ENCODE results near the gene EOMES.

Gene EOMES

DNA sequence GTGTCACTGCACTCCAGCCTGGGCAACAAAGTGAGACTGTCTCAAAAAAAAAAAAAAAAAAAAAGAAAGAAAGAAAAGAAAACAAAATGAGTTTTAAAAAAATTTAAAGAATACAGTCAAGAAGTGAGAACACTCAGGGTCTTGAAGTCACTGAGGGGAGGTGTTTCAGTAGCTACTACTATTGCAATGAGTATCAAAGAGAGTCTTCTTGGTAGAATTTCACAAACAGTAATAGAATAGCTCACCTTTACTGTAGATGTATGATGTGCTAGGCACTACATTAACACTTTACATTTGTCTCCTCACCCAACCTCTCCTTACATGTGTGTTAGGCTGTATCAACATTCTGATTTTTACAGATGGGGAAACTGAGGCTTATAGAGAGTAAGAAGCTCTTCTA is 43.9 kb downstream of the EOMES start:
- DNase-seq = no peak

DNA sequence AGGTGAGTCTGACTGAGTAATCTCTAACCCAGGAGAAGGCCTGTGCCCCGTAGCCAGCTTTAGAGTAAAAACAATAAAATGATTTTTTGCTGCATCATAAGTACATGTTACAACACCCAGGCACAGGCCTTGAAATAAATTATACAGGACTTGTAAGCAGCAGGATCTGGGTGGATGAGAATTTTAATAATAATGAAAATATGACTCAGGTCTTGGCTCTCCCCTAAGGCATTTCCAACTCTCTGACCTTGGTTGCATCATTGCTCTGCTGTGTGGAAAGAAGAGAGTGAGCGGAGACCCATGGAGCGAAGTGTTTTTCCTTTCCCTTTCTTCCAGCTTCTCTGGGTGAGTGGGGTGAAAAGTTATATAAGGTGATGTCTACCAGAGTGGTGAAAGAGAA is 44.6 kb downstream of the EOMES start:
- no peak for DNase-seq

DNA sequence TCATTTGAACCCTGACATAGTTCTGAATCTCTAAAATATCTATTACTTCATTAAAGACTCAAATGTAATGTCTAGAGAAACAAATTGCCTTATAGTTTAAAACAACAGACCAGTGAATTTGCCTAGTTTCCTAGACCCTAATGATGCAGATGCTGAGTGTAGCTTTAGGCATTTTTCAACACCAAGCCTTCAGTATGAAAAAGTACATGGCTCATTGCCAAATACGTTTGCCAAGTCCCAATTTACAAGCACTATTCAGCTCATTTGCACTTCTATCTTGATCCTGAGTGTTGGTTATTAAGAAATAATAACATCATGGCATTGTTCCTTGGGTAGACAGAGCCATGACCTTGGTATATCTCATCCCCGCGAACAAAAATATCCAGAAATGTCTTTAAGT is 46.8 kb downstream of the EOMES start:
- no peak for DNase-seq

DNA sequence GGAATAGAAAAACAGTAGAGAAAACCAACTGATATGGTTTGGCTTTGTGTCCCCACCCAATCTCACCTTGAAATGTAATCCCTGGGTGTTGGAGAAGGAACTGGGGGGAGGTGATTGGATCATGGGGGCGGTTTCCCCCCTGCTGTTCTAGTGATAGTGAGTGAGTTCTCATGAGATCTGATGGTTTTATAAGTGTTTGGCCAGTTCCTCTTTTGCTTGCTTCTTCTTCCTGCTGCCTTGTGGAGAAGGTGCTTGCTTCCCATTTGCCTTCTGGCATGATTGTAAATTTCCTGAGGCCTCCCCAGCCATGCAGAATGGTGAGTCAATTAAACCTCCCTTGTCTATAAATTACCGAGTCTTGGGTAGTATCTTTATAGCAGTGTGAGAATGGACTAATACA is 48.4 kb downstream of the EOMES start:
- no peak for DNase-seq

DNA sequence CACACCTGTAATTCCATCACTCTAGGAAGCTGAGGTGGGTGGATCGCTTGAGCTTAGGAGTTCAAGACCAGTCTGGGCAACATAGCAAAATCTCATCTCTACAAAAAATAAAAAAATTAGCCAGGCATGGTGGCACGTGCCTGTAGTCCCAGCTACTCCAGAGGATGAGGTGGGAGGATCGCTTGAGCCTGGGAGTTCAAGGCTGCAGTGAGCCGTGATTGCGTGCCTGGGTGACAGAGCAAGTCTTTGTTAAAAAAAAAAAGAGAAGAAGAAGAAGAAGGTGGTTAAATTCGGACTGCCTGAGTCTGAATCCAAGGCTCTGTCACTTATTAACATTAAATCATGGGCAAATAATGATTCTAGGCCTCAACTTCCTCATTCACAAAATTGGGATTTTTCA is 51.0 kb downstream of the EOMES start:
- DNase-seq = no peak

DNA sequence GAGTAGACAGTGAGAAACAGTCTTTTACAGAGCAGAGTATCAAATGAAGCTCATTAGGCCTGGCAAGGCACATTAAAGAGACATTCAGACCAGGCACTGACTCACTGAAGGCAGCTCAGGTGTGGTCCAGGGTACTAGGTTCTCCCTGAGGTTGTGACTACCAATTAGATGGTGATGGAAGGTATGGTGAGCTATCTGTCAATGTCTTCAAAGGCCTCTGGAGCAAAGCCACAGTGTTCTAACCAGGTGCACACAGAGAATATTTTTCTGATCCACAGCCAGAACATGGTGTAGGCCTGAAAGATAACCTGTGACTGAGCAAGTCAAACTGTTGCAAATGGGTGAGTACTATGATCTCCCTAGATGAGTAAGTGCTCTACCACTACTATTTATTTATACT is 51.5 kb downstream of the EOMES start:
- no peak for DNase-seq

DNA sequence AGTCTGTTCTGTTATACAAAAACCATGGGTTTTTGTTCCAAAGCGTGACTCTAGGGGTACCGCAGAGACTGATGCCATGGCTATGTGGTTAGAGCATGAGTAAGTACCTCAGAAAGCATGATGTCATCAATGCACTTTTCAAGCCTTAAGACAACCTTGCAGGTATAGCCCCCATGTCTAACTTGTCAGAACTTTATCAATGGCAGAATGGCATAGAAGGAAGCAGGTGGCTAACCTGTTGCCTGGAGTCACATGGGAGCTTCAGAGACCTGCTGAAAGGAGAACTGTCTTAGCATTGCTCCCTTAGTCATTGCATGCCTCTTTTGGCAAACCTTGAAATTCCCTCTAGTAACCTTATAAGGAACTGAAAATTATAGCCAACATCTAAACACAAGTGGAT is 52.5 kb downstream of the EOMES start:
- no peak for DNase-seq

DNA sequence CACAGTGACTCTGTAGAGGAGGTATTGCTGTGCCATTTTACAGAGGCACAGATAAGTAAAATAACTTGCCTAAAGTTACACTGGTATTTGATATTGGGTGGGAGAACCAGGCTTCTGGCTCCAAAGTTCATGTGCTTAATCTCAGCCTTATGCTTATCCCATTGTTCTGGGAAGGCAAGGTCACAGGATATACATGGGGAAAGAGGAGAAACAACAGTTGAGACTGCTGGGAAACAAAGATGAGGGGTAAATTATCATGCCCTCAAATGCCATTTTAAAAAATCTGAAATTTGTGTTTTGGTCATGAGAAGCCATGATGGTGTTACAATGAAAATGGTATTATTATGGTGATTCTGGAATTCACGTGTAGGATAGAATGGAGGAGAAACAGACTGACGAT is 54.4 kb downstream of the EOMES start:
- DNase-seq = no peak

DNA sequence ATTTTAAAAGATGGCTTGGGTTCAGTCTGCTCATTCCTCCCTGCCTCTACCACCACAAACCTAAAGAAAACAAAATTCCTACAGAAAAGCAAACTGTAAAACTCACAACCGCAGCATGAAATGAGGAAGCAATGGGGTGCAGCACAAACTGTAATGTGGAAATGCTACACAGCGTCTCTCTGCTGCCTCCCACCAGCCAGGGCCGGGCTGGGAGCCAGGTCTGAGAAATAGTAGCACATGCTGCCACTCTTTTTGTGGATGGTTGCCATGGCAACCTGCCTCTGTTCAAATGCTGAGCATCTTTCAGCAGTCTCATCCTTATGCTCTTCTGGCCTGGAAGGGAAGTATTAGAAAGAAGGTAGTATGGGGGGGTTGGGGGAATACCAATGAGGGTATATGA is 55.4 kb downstream of the EOMES start:
- DNase-seq = no peak

DNA sequence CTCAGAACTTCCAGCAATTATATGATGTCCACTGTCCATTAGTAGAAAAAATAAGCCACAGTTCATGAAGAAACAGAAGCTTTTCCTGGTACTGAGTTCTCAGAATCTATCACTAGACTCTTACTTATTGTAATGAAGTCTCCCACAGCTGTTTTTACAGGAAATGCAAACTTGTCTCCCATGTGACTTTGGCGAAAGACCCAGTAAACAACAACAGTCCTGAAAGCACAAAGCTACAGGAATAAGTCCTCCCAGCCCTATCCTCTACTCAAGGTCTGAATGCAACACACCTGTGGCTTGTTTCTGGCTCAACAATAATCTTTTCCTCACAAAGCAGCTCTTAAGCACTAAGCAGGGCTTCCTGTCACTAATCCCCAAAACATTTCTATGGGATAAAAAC is 55.9 kb downstream of the EOMES start:
- DNase-seq = no peak

All from NCI-H526 treated with DMSO at 0.1 percent for 48 hours (cell line).